ENCODE data around the gene PSMD14.

The PSMD14 gene

GRCh38 chr2:161420406-161421074, 112.3 kb downstream of the PSMD14 start:
- no peak for TF ChIP-seq CTCF (conservative IDR thresholded peaks at IDR 0.05; ENCODE audit: low read length)
- DNase-seq (ENCODE audit: low read depth) = no peak
- no peak overlapping the region for H3K4me3 ChIP-seq (ENCODE audit: low read length)

DNA sequence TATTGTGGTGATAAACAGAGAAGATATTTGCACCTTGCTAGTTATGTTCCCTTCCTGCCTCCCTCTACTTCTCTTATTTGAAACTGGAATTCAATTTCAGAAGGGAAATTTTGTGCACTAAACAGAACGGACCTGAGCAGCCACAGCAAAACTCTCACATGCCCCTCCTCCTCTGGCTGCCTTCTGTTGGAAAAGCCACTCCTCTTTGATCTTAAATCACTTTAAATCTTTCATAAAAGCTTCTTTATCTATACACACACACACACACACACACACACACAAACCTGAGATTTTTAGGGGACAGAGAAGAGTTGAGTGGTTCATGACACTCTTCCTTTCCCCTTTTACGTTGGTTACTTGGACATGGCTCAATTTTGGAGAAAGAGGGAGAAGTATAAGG, 113.5 kb downstream of the PSMD14 start:
- no peak for TF ChIP-seq CTCF (conservative IDR thresholded peaks at IDR 0.05; ENCODE audit: low read length)

DNA sequence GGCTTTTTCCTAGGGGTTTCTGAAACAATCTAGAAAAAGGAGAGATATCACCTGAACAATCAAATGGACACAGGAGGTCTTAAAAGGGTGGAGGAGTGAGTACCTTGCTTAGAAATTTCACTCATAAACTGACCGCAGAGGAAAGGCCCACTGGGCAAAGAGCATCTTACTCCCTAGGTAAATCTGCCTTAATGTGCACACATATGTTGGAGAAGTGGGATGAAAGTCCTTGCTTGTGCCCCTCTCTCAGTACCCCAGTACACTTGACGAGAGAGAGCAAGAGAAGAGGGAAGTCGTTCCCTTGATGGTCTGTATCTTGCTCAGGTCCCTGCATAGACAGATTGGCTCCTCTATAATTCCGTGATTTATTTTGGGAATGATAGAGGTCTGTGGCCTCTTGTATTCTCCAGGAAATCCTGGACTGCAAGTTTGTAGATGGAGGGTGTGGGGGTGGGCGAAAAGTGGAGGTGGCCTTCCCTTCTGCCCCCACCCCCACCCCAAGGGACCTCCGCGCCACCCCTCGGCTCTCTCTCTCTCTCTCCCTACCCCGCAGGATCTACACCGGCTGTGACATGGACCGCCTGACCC, 114.7 kb downstream of the PSMD14 start:
- no peak for TF ChIP-seq CTCF (conservative IDR thresholded peaks at IDR 0.05; ENCODE audit: low read length)
- no peak for DNase-seq (ENCODE audit: low read depth)
- H3K4me3 ChIP-seq (ENCODE audit: low read length) = no peak overlapping the region

More for the DNA sequence above, 113.5 kb downstream of the PSMD14 start:
- no peak for DNase-seq (ENCODE audit: low read depth)
- no peak overlapping the region for H3K4me3 ChIP-seq (ENCODE audit: low read length)

DNA sequence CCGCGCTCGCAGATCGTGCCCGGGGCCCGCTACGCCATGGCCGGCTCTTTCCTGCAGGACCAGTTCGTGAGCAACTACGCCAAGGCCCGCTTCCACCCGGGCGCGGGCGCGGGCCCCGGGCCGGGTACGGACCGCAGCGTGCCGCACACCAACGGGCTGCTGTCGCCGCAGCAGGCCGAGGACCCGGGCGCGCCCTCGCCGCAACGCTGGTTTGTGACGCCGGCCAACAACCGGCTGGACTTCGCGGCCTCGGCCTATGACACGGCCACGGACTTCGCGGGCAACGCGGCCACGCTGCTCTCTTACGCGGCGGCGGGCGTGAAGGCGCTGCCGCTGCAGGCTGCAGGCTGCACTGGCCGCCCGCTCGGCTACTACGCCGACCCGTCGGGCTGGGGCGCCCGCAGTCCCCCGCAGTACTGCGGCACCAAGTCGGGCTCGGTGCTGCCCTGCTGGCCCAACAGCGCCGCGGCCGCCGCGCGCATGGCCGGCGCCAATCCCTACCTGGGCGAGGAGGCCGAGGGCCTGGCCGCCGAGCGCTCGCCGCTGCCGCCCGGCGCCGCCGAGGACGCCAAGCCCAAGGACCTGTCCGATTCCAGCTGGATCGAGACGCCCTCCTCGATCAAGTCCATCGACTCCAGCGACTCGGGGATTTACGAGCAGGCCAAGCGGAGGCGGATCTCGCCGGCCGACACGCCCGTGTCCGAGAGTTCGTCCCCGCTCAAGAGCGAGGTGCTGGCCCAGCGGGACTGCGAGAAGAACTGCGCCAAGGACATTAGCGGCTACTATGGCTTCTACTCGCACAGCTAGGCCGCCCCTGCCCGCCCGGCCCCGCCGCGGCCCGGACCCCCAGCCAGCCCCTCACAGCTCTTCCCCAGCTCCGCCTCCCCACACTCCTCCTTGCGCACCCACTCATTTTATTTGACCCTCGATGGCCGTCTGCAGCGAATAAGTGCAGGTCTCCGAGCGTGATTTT, 115.5 kb downstream of the PSMD14 start:
- DNase-seq (ENCODE audit: low read depth) = no peak
- no peak for TF ChIP-seq CTCF (conservative IDR thresholded peaks at IDR 0.05; ENCODE audit: low read length)
- no peak overlapping the region; the same call in 1 of the 2 replicates for H3K4me3 ChIP-seq (ENCODE audit: low read length)

DNA sequence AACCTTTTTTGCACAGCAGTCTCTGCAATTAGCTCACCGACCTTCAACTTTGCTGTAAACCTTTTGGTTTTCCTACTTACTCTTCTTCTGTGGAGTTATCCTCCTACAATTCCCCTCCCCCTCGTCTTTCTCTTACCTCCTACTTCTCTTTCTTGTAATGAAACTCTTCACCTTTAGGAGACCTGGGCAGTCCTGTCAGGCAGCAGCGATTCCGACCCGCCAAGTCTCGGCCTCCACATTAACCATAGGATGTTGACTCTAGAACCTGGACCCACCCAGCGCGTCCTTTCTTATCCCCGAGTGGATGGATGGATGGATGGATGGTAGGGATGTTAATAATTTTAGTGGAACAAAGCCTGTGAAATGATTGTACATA, 116.2 kb downstream of the PSMD14 start:
- no peak for TF ChIP-seq CTCF (conservative IDR thresholded peaks at IDR 0.05; ENCODE audit: low read length)
- no peak for DNase-seq (ENCODE audit: low read depth)
- H3K4me3 ChIP-seq (ENCODE audit: low read length) = no peak overlapping the region

DNA sequence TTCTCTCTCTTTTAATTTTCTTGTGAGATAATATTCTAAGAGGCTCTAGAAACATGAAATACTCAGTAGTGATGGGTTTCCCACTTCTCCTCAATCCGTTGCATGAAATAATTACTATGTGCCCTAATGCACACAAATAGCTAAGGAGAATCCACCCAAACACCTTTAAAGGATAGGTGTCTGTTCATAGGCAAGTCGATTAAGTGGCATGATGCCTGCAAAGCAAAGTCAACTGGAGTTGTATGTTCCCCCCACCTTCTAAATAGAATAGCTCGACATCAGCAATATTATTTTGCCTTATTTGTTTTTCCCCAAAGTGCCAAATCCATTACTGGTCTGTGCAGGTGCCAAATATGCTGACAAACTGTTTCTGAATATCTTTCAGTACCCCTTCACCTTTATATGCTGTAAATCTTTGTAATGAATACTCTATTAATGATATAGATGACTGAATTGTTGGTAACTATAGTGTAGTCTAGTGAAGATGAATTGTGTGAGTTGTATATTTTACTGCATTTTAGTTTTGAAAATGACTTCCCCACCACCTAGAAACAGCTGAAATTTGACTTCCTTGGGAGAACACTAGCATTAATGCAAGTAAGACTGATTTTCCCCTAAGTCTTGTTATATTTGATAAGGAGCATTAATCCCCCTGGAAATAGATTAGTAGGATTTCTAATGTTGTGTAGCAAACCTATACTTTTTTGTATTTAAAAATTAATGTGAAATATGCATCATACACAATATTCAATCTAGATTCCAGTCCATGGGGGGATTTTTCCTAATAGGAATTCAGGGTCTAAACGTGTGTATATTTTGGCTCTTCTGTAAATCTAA, 116.9 kb downstream of the PSMD14 start:
- no peak overlapping the region for H3K4me3 ChIP-seq (ENCODE audit: low read length)
- no peak for TF ChIP-seq CTCF (conservative IDR thresholded peaks at IDR 0.05; ENCODE audit: low read length)
- DNase-seq (ENCODE audit: low read depth) = no peak
